CD14-positive monocyte (primary cell): ENCODE measurements around the gene ADAMTS13. TPM values are rescaled to one million over a fixed set of nuclear protein-coding genes. Genes with fewer than 3 reads are reported as not detected.

Experiments
- DNase-seq, 3 donors: peaks; one replicate each; pipeline ENCODE4 v3.0.0-alpha.2; 2011 to 2022
- H2AFZ ChIP-seq: 2 replicates; pipeline ENCODE4 v1.6.0; 2012; ENCODE audit warnings: mild to moderate bottlenecking, low read depth, low read length, inconsistent platforms; ENCODE audit not compliant: insufficient read depth, poor library complexity, severe bottlenecking
- H3K27ac ChIP-seq, 2 donors: 1 replicate in 1 of 2; 2 replicates in 1 of 2; pipeline ENCODE4 v1.5.1; 2012 to 2013; ENCODE audit warnings: low read length in 2 of 2, control low read depth in 1 of 2, inconsistent platforms in 1 of 2, low read depth in 1 of 2, mild to moderate bottlenecking in 1 of 2
- H3K27me3 ChIP-seq, 2 donors: one replicate each; pipeline versions ENCODE4 v1.6.0 to v1.6.1; 2011 to 2013; ENCODE audit warnings: low read length in 2 of 2; ENCODE audit not compliant: control insufficient read depth in 2 of 2, insufficient read depth in 2 of 2
- H3K36me3 ChIP-seq, 2 donors: replicated peaks in 1 of 2; 1 replicate in 1 of 2; 2 replicates in 1 of 2; pipeline versions ENCODE4 v1.5.1 to v1.6.1; 2012 to 2013; ENCODE audit warnings: low read length in 2 of 2, control low read depth in 1 of 2, inconsistent platforms in 1 of 2, mild to moderate bottlenecking in 1 of 2; ENCODE audit not compliant: insufficient read depth in 2 of 2, control insufficient read depth in 1 of 2
- H3K4me1 ChIP-seq, 2 donors: 1 replicate in 1 of 2; 2 replicates in 1 of 2; pipeline versions ENCODE4 v1.5.1 to v1.6.1; 2012 to 2013; ENCODE audit warnings: low read length in 2 of 2, control low read depth in 1 of 2, inconsistent platforms in 1 of 2, mild to moderate bottlenecking in 1 of 2, moderate library complexity in 1 of 2; ENCODE audit not compliant: insufficient read depth in 2 of 2, control insufficient read depth in 1 of 2
- H3K4me2 ChIP-seq: replicated peaks from 2 replicates; pipeline ENCODE3; 2012; ENCODE audit warnings: low read length, moderate library complexity, mild to moderate bottlenecking; ENCODE audit not compliant: poor library complexity, severe bottlenecking; ENCODE audit errors: extremely low read depth
- H3K4me3 ChIP-seq, 3 experiments: fragments of 200-600 bp in 1 of 3; sonication (generic) in 1 of 3; replicated peaks in 1 of 3; 1 replicate in 2 of 3; 2 replicates in 1 of 3; pipeline ENCODE4 v1.5.1; 2011 to 2013; ENCODE audit warnings: low read length in 3 of 3, mild to moderate bottlenecking in 3 of 3, control low read depth in 2 of 3, low read depth in 2 of 3, inconsistent platforms in 1 of 3, moderate library complexity in 1 of 3
- H3K79me2 ChIP-seq: 2 replicates; pipeline ENCODE4 v1.6.0; 2012; ENCODE audit warnings: mild to moderate bottlenecking, control low read depth, inconsistent platforms, low read length, moderate library complexity; ENCODE audit not compliant: insufficient read depth
- H3K9ac ChIP-seq: 2 replicates; pipeline ENCODE4 v1.6.0; 2017; ENCODE audit warnings: low read length, mild to moderate bottlenecking; ENCODE audit not compliant: insufficient read depth, poor library complexity, severe bottlenecking
- H3K9me3 ChIP-seq, 2 donors: replicated peaks in 1 of 2; 1 replicate in 1 of 2; 2 replicates in 1 of 2; pipeline versions ENCODE4 v1.5.1 to v1.6.1; 2012 to 2013; ENCODE audit warnings: low read length in 2 of 2, control low read depth in 1 of 2; ENCODE audit not compliant: control insufficient read depth in 1 of 2, insufficient read depth in 1 of 2
- H4K20me1 ChIP-seq: 2 replicates; pipeline ENCODE4 v1.6.0; 2012; ENCODE audit warnings: mild to moderate bottlenecking, low read length, control low read depth, moderate library complexity; ENCODE audit not compliant: insufficient read depth
- H3K27ac Mint-ChIP-seq, 7 donors: one replicate each; pipeline ENCODE4 v1.8.0; 2020; ENCODE audit warnings: mild to moderate bottlenecking in 7 of 7, mixed read lengths in 7 of 7, moderate library complexity in 6 of 7, inconsistent platforms in 2 of 7
- H3K27me3 Mint-ChIP-seq, 3 donors: one replicate each; pipeline ENCODE4 v1.8.0; 2021 to 2022; ENCODE audit warnings: low read depth in 3 of 3, mild to moderate bottlenecking in 3 of 3, mixed read lengths in 3 of 3, moderate library complexity in 3 of 3, inconsistent platforms in 1 of 3
- H3K36me3 Mint-ChIP-seq, 2 donors: one replicate each; pipeline ENCODE4 v1.8.0; 2020; ENCODE audit warnings: mixed read lengths in 2 of 2, inconsistent platforms in 1 of 2, mild to moderate bottlenecking in 1 of 2
- H3K4me1 Mint-ChIP-seq: one replicate; pipeline ENCODE4 v1.8.0; 2020; ENCODE audit warnings: mild to moderate bottlenecking, mixed read lengths
- H3K4me3 Mint-ChIP-seq, 2 donors: one replicate each; pipeline ENCODE4 v1.8.0; 2020; ENCODE audit warnings: mild to moderate bottlenecking in 2 of 2, mixed read lengths in 2 of 2, moderate library complexity in 1 of 2
- H3K9me3 Mint-ChIP-seq, 7 donors: one replicate each; pipeline ENCODE4 v1.8.0; 2020 to 2022; ENCODE audit warnings: mixed read lengths in 7 of 7, mild to moderate bottlenecking in 6 of 7, moderate library complexity in 6 of 7, inconsistent platforms in 2 of 7
- CTCF ChIP-seq: fragments of 200-600 bp; IDR thresholded peaks from one replicate; pipeline ENCODE4 v1.8.0; 2022; ENCODE audit warnings: antibody characterized with exemption, mild to moderate bottlenecking
- WGBS: methylation state at CpG from one replicate; pipeline ENCODE4 v1.1.5; 2013; ENCODE audit warnings: missing lambda C conversion rate; ENCODE audit not compliant: insufficient coverage; 5-methylcytosine and 5-hydroxymethylcytosine counted together
- intact Hi-C, 2 donors: fragments of 100-400 bp; cut with micrococcal nuclease; formaldehyde crosslinking; loops; one replicate each; pipeline versions ENCODE4 v1.15.0 to v1.15.1; 2023
- polyA plus RNA-seq, 3 donors: library from polyadenylated mRNA; depleted of rRNA in 1 of 3; unstranded in 2 of 3; stranded (reverse) in 1 of 3; fragments of 300-500 nt in 2 of 3; fragments of >200 nt in 1 of 3; fragmentation: Illumina TruSeq in 2 of 3; gene quantifications; 1 replicate in 2 of 3; 2 replicates in 1 of 3; pipeline ENCODE4 v1.2.3, GENCODE V29; 2012 to 2021

The ADAMTS13 gene
- polyA plus RNA-seq, 3 donors: 0.77 TPM; not detected in 2

GRCh38 chr9:133454325-133454724 lies 32.2 kb downstream of the ADAMTS13 start:
- Histone ChIP-seq H3K4me1 (peaks cover 9% of the 10 kb centered on the region in 2 donors), H4K20me1 (no peaks in the 10 kb centered on the region), H3K4me3 (no peak overlapping the region), H3K9me3 (no peaks in the 10 kb centered on the region), H3K27ac (no peak overlapping the region), H3K79me2 (no peaks in the 10 kb centered on the region), H3K4me2 (no peak overlapping the region), H3K9ac (no peak overlapping the region), H3K36me3 (no peaks in the 10 kb centered on the region), H2AFZ (no peak overlapping the region), H3K27me3 (peaks cover 0 to 4% of the 10 kb centered on the region in 2 donors)
- peaks cover 0 to 1% (median 0%) of the 10 kb centered on the region in 7 donors for H3K9me3 Mint-ChIP-seq
- H3K4me3 Mint-ChIP-seq: no peak overlapping the region
- TF ChIP-seq CTCF: no peak
- 91% methylated on average over 19 of the region's 19 CpGs for WGBS
- intact Hi-C loops: loop anchor here in 1 of 2 donors (10.0 kb wide), 1 partner anchor 570 kb away; the partner anchor contains the start of gene BRD3OS
- peaks cover 9% of the 10 kb centered on the region for H3K4me1 Mint-ChIP-seq
- DNase-seq: no peak
- H3K27ac Mint-ChIP-seq: no peak overlapping the region
- no peaks in the 10 kb centered on the region for H3K36me3 Mint-ChIP-seq
- H3K27me3 Mint-ChIP-seq: peaks cover 7 to 16% (median 9%) of the 10 kb centered on the region in 3 donors

- Mint-ChIP-seq H3K4me1 (peaks cover 10% of the 10 kb centered on the region), H3K27me3 (peaks cover 7 to 17% (median 9%) of the 10 kb centered on the region in 3 donors), H3K27ac (no peak overlapping the region), H3K36me3 (no peaks in the 10 kb centered on the region), H3K9me3 (peaks cover 0 to 1% (median 0%) of the 10 kb centered on the region in 7 donors), H3K4me3 (no peak overlapping the region)
- H3K27me3 ChIP-seq: peaks cover 0 to 4% of the 10 kb centered on the region in 2 donors
- H4K20me1 ChIP-seq: no peaks in the 10 kb centered on the region
- no peaks in the 10 kb centered on the region for H3K36me3 ChIP-seq
- TF ChIP-seq CTCF: no peak
- no peak overlapping the region for H3K9ac ChIP-seq
- no peak overlapping the region for H3K27ac ChIP-seq
- H2AFZ ChIP-seq: no peak overlapping the region
- DNase-seq: no peak
- no peaks in the 10 kb centered on the region for H3K9me3 ChIP-seq
- no peak overlapping the region for H3K4me2 ChIP-seq
- H3K4me3 ChIP-seq: no peak overlapping the region
- H3K4me1 ChIP-seq: peaks cover 10 to 13% of the 10 kb centered on the region in 2 donors
- no peaks in the 10 kb centered on the region for H3K79me2 ChIP-seq
- 93% methylated on average over 20 of the region's 20 CpGs for WGBS
- intact Hi-C loops: loop anchor here in 1 of 2 donors (5.0 to 10.0 kb wide), 2 partner anchors 33 to 570 kb away; partner anchors contain the start of genes ADAMTS13 and BRD3OS
Observed at GRCh38 chr9:133454943-133455673, 32.9 kb downstream of the ADAMTS13 start.
